ENCODE results near the gene SPIN4.
"Not testable (repeated sequence)": the region's sequence is repeated elsewhere in the genome, so short reads cannot be mapped to it uniquely, and the experiment has no call there.

The SPIN4 gene

DNA sequence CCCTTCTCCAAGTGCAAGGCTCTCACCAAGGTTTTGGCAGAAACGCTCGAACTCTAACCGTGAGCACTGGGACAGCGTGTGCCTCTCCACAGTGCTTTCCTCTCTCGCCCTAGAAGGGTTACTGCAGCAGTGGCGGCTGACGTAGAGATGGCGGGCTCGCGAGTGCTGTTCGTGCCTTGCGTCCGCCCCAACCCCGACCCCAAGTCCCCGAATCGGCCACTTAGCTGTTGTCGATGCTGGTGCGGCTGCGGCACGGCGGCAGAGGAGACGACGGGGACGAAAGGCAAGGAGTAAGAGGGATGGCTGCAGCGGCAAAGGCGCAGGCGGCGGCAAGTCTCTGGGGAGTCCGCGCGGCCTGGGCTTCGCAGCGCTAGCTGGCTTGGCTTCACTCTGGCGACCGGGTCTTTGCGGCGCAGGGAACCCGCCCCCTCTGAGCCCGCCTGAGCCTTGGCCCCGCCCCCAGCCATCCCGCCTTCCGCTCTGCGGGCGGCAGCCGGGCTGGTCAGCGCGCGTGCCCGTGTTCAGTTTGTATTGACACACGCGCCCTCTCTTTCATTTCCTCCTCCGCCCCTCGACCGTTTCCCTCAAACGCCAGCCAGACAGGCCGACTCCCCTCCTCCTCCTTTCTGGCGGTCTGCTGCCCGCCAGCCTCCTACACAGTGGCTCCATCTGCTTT is at the start of gene SPIN4:
SPIN4 (minus strand) TSS at position 392 of the 676 bp plus-strand sequence. CDS start 513 bp downstream, outside the sequence.
- DNase-seq: peak; percentile 64

GRCh38 chrX:63400340-63400739 is 49.2 kb upstream of the SPIN4 start:
- DNase-seq: no peak

- DNase-seq: no peak
Observed at GRCh38 chrX:63394872-63395271, 43.7 kb upstream of the SPIN4 start.

DNA sequence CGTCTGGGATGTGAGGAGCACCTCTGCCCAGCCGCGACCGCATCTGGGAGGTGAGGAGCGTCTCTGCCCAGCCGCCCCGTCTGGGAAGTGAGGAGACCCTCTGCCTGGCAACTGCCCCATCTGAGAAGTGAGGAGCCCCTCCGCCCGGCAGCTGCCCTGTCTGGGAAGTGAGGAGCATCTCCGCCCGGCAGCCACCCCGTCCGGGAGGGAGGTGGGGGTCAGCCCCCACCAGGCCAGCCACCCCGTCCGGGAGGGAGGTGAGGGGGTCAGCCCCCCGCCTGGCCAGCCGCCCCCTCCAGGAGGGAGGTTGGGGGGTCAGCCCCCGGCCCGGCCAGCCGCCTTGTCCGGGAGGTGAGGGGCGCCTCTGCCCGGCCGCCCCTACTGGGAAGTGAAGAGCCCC is 42.0 kb upstream of the SPIN4 start:
- DNase-seq: not testable (repeated sequence)

DNA sequence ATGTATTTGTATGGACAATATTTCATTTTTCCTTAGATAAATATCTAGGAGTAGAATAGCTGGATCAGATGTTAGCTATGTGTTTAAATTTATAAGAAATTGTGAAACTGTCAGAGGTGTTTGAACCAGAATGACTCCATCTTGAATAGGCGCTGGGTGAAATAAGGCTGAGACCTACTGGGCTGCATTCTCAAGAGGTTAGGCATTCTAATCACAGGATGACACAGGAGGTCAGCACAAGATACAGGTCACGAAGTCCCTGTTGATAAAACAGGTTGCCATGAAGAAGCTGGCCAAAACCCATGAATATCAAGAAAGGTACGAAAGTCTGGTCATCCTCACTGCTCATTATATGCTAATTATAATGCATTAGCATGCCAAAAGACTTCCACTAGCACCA is 36.3 kb upstream of the SPIN4 start:
- DNase-seq: no peak

- not testable (repeated sequence) for DNase-seq
Observed at GRCh38 chrX:63384263-63384662, 33.1 kb upstream of the SPIN4 start.

- DNase-seq: not testable (repeated sequence)
Observed at GRCh38 chrX:63373012-63373411, 21.9 kb upstream of the SPIN4 start.

- not testable (repeated sequence) for DNase-seq
Observed at GRCh38 chrX:63367699-63368098, 16.6 kb upstream of the SPIN4 start.

DNA sequence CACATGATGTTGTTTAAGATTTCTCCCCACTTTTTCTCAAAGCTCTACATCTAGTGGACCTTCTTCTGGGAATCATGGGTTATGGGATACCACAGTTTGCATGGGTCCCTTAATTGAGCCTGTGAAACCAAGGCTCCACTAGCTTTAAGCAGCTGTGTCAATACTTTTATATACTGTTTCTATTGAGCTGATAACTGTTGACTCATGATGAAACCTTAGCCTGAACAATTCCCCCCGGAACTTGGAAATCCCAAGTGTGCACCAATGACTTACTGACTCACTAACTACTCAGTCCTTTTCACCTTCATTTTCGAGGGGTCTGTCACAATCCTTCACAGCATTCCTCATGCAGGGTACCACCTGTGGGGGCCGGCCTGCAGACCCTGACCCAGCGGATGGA is 12.7 kb upstream of the SPIN4 start:
- no peak for DNase-seq

GRCh38 chrX:63361494-63361893 is 10.4 kb upstream of the SPIN4 start:
- no peak for DNase-seq

DNA sequence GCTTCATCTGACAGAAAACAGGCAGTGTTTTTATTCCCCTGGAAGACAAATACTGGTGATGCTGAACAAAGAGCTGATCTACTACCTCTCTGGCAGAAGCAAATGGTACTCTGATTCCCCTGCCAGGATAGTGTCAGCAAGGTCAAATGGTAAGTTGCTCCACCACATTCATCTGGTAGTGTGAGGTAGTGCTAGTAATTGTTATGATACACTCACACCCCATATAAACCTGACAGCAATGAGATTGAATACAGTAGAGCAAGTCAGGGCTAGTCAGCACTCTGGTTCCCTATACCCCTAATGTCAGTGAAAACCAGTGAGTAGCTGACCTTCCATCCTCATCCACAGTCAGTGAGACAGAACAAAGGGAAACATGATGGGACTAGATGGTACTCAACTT is 3.4 kb upstream of the SPIN4 start:
- no peak for DNase-seq

DNA sequence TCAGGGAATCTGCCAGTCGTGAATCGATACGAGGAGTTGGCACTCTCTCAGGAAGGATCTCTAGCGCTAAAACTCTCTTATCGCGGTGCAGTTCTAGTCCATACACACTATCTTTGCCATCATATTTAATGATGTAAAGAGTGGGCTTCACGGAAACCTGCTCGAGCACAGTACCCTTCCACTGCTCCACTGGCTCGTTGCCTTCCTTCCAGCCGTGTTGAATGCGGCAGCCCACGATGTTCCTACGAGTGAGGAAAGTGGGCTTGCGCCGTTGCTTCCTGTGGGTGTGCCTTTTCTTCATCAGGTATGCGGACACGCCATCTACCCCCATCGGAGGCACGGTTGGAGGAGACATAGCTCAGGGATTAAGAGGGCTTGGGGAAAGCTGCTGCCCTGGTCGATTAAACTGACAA is 661 bp downstream of the SPIN4 start:
- no peak for DNase-seq

DNA sequence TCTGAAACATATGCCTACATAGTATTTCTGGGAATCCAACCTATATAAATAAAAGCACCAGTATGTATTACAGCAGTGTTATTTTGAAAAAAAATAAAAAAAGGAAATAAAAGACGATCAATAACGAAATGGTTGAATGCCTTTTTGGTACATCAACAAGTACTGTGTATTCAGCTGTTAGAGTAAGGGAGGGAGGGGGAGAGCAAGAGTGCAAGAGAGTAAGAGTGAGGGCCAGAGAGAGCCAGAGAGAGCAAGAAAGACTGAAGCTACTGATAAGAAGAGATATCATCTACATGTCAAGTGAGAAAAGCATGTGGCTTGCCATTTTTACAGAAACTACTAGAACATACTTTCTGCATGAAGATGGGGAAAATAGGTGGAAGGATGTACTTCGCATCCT is 1.8 kb downstream of the SPIN4 start:
- DNase-seq: no peak

DNA sequence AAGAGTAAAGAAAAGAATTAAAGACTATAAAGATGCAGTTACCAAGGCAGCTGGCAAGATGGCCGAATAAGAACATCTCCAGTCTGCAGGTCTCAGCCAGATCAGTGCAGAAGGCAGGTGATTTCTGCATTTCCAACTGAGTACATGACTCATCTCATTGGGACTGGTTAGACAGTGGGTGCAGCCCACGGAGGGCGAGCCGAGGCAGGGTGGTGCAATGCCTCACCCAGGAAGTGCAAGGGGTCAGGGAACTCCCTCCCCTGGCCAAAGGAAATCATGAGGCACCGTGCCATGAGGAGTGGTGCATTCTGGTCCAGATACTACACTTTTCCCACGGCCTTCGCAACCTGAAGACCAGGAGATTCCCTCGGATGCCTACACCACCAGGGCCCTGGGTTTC is 20.5 kb downstream of the SPIN4 start:
- no peak for DNase-seq

DNA sequence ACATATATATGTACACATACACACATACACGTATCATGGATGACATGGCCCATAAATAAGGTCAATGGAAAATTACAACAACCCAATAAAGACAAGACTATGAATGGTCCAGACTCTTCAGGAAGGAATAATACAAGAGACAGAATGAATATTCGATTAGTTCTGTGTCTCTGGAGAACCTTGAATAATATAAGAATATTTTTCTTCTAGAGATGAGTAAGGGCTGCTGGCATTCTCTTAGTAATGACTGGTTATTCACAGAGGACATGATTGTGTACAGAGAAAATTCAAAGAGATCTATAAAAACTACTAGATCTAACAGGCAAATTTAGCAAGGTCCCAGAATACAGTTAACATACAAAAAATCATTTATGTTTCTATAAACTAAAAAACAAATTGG is 23.3 kb downstream of the SPIN4 start:
- no peak for DNase-seq

DNA sequence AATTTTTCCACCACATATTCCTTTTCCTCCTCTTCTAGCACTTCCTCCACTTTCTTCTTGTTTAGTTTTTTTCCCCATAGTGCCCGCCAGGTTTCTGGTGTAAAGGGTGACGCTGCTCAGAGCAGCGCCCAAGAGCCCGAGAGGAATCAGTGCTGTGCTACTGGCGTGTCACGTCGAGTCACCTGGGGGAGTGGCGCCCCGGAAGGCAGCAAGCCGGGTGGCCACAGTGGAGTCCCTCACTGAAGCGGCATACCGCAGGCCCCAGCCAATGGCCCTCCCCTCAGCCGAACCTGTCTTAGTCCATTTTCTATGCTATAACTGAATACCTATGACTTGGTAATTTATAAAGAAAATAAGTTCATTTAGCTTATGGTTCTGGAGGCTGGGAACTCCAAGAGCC is 51.5 kb downstream of the SPIN4 start:
- no peak for DNase-seq

All from NCI-H1048 (cell line).